Testis (tissue), 2 donors: ENCODE results near the gene PEPD.

Experiments
- CTCF ChIP-seq, 3 experiments: fragments of 450-650 bp in 2 of 3; fragments of 200-600 bp in 1 of 3; sonication (generic) in 1 of 3; IDR thresholded peaks; one replicate each; pipeline ENCODE4 v1.5.1; 2016 to 2019; ENCODE audit warnings: antibody characterized with exemption in 3 of 3, mild to moderate bottlenecking in 2 of 3, moderate library complexity in 1 of 3
- POLR2A ChIP-seq: fragments of 450-650 bp; IDR thresholded peaks from one replicate; pipeline ENCODE4 v1.6.1; 2017; ENCODE audit warnings: antibody characterized with exemption, mild to moderate bottlenecking, moderate library complexity

- TF ChIP-seq CTCF (IDR thresholded peaks at IDR 0.05) (no peak), POLR2A (no peak)
These were observed 114.4 kb downstream of the PEPD start for GRCh38 chr19:33407140-33407551.
